OCI-LY3 (cell line): ENCODE data around the gene SFMBT1.

Experiments used
- H2AFZ ChIP-seq: fragments of 200-600, 300-600 bp; shearing (Covaris generic); 2 replicates; pipeline ENCODE4 v1.6.0; 2014; ENCODE audit warnings: antibody characterized with exemption, low read depth, low read length
- H3K27ac ChIP-seq: fragments of 200-600, 300-600 bp; sonication (generic); 2 replicates; pipeline ENCODE4 v1.5.1; 2014; ENCODE audit warnings: mild to moderate bottlenecking, low read length, moderate library complexity, mixed read lengths
- H3K27me3 ChIP-seq: fragments of 200-600, 300-600 bp; sonication (generic); 2 replicates; pipeline ENCODE4 v1.6.1; 2014; ENCODE audit warnings: low read depth, low read length, mixed read lengths
- H3K36me3 ChIP-seq: fragments of 200-600, 300-600 bp; sonication (generic); replicated peaks from 2 replicates; pipeline ENCODE3; 2014; ENCODE audit warnings: low read depth, low read length, mixed read lengths
- H3K4me1 ChIP-seq: fragments of 300-600, 200-600 bp; sonication (generic); 2 replicates; pipeline ENCODE4 v1.6.1; 2014; ENCODE audit warnings: low read length, mixed read lengths
- H3K4me2 ChIP-seq: fragments of 200-600, 300-600 bp; sonication (generic); 2 replicates; pipeline ENCODE4 v1.6.1; 2014; ENCODE audit warnings: low read length, mixed read lengths
- H3K4me3 ChIP-seq: fragments of 300-600, 200-600 bp; sonication (generic); 2 replicates; pipeline ENCODE4 v1.5.1; 2014; ENCODE audit warnings: antibody characterized with exemption, mild to moderate bottlenecking, low read length, moderate library complexity
- H3K79me2 ChIP-seq: fragments of 300-600, 200-600 bp; shearing (Covaris generic); 2 replicates; pipeline ENCODE4 v1.6.1; 2014; ENCODE audit warnings: mild to moderate bottlenecking, low read length, mixed read lengths
- H3K9ac ChIP-seq: fragments of 300-600, 200-600 bp; shearing (Covaris generic); 2 replicates; pipeline ENCODE4 v1.6.0; 2014; ENCODE audit warnings: mild to moderate bottlenecking, low read length, moderate library complexity
- H3K9me3 ChIP-seq: fragments of 200-600, 300-600 bp; shearing (Covaris generic); 2 replicates; pipeline ENCODE4 v1.6.1; 2014; ENCODE audit warnings: low read length, mixed read lengths; ENCODE audit not compliant: insufficient read depth
- H4K20me1 ChIP-seq: fragments of 200-600, 300-600 bp; sonication (generic); 2 replicates; pipeline ENCODE4 v1.6.1; 2016; ENCODE audit warnings: low read length, mixed read lengths; ENCODE audit not compliant: insufficient read depth
- EZH2phosphoT487 ChIP-seq: fragments of 200-600 bp; shearing (Covaris generic); IDR thresholded peaks from 2 replicates; pipeline ENCODE4 v1.6.1; 2018; ENCODE audit warnings: antibody characterized with exemption, mixed run types, low read depth
- TF ChIP-seq, protein P1 (sequence below): fragments of 200-600, 300-600 bp; sonication (generic); IDR thresholded peaks from 2 replicates; pipeline ENCODE4 v1.5.1; 2014; ENCODE audit warnings: antibody characterized with exemption, low read length, low read depth

The SFMBT1 gene

DNA sequence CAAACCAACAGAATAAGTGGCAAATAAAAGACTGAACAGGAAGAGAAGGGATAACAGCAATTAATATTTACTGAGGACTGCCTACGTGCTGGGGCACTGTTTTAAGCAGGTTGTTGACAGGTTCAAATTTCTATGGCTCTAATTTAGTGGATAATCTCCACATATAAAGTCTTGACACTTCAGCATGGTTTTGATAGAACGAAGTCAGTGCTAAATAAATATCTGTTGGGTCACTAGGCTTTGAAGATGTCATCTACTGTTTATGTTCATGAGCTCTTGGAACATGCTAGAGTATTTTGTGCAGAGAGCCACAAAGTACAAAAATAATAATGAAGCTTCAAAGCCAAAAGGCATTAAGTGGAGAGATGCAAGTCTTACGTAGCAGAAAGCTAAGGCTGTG is 74.0 kb downstream of the SFMBT1 start:
- no peak for TF ChIP-seq EZH2phosphoT487
- TF ChIP-seq, protein P1, sequence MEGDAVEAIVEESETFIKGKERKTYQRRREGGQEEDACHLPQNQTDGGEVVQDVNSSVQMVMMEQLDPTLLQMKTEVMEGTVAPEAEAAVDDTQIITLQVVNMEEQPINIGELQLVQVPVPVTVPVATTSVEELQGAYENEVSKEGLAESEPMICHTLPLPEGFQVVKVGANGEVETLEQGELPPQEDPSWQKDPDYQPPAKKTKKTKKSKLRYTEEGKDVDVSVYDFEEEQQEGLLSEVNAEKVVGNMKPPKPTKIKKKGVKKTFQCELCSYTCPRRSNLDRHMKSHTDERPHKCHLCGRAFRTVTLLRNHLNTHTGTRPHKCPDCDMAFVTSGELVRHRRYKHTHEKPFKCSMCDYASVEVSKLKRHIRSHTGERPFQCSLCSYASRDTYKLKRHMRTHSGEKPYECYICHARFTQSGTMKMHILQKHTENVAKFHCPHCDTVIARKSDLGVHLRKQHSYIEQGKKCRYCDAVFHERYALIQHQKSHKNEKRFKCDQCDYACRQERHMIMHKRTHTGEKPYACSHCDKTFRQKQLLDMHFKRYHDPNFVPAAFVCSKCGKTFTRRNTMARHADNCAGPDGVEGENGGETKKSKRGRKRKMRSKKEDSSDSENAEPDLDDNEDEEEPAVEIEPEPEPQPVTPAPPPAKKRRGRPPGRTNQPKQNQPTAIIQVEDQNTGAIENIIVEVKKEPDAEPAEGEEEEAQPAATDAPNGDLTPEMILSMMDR, result no peak
- Histone ChIP-seq H3K79me2 (peaks cover 12% of the 10 kb centered on the region; the same call in 1 of the 2 replicates), H3K4me3 (no peak overlapping the region), H3K36me3 (peaks cover 3% of the 10 kb centered on the region), H3K4me1 (no peaks in the 10 kb centered on the region), H4K20me1 (no peaks in the 10 kb centered on the region), H3K27me3 (no peaks in the 10 kb centered on the region), H3K4me2 (no peak overlapping the region), H3K9me3 (no peaks in the 10 kb centered on the region), H3K9ac (no peak overlapping the region), H2AFZ (no peak overlapping the region), H3K27ac (no peak overlapping the region)

DNA sequence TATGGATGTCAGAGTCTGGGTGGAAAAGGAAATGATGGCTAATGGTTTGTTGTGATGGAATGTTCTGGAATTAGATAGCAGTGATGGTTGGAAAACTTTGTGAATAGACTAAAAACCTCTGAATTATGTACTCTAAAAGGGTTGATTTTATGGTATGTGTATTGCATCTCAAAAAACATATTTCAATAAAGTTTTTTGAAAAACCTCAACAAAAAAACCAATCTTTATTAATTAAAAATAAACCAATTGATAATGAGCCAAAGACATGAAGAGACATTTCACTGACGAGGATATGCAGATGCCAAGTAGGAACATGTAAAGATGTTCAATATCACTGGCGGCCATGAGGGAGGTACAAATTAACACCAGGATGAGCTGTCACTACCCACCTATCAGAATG is 78.5 kb downstream of the SFMBT1 start:
- Histone ChIP-seq H3K27ac (no peak overlapping the region), H3K4me1 (no peaks in the 10 kb centered on the region), H4K20me1 (no peaks in the 10 kb centered on the region), H3K27me3 (no peaks in the 10 kb centered on the region), H2AFZ (no peak overlapping the region), H3K79me2 (0 out of 2 replicates have a peak, but pooled peaks cover 3% of the 10 kb centered on the region), H3K36me3 (peaks cover 3% of the 10 kb centered on the region), H3K9ac (no peak overlapping the region), H3K4me2 (no peak overlapping the region), H3K9me3 (no peaks in the 10 kb centered on the region), H3K4me3 (no peak overlapping the region)
- TF ChIP-seq EZH2phosphoT487, result no peak
- TF ChIP-seq, protein P1, result no peak

DNA sequence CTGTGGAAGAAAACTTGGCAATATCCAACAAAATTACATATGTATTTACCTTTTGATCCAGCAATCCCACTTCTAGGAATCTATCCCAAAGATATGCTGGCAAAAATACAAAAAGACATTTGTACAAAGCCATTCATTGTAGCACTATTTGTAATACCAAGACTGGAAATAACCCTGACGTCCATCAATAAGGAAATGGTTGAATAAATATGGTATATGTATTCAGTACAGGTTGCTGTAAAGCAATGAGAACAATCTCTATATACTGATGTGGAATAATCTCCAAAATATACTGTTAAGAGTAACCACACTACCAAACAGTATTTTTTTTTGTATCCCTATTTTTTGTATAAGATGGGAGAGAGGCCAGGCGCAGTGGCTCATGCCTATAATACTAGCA is 83.7 kb downstream of the SFMBT1 start:
- H2AFZ ChIP-seq, result no peak overlapping the region
- no peak overlapping the region for H3K4me3 ChIP-seq
- H3K9me3 ChIP-seq, result no peaks in the 10 kb centered on the region
- H3K9ac ChIP-seq, result no peak overlapping the region
- peaks cover 11% of the 10 kb centered on the region for H3K4me1 ChIP-seq
- no peak for TF ChIP-seq EZH2phosphoT487
- TF ChIP-seq, protein P1, result no peak
- no peaks in the 10 kb centered on the region for H3K27me3 ChIP-seq
- no peaks in the 10 kb centered on the region for H4K20me1 ChIP-seq
- H3K36me3 ChIP-seq, result no peaks in the 10 kb centered on the region
- no peak overlapping the region for H3K27ac ChIP-seq
- H3K4me2 ChIP-seq, result no peak overlapping the region
- H3K79me2 ChIP-seq, result no peaks in the 10 kb centered on the region

DNA sequence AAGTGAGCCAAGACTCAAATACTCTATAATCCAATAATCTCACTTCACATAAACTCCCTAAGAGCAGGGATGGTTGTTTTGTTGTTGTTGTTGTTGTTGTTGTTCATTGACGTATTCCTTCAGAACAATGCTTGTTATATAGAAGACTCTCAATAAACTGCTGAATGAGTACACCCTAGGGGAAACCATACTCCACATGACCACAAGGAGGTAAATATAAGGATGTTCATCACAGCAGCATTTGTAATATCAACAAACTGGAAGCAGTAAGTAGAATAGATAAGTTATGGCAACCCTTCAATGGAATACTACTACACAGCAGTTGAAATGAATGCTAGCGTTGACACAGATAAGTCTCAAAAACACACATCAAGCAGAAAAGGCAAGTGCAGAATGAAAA is 86.1 kb downstream of the SFMBT1 start:
- no peak for TF ChIP-seq EZH2phosphoT487
- TF ChIP-seq, protein P1, result no peak
- H3K4me1 ChIP-seq, result peaks cover 26% of the 10 kb centered on the region

More for the DNA sequence above, 86.1 kb downstream of the SFMBT1 start:
- Histone ChIP-seq H3K4me3 (no peak overlapping the region), H3K27me3 (no peaks in the 10 kb centered on the region), H3K36me3 (no peaks in the 10 kb centered on the region), H3K9me3 (no peaks in the 10 kb centered on the region), H3K27ac (no peak overlapping the region), H4K20me1 (no peaks in the 10 kb centered on the region), H3K4me2 (no peak overlapping the region), H3K9ac (no peak overlapping the region), H3K79me2 (no peaks in the 10 kb centered on the region; the same call in 1 of the 2 replicates), H2AFZ (no peak overlapping the region)
